ENCODE measurements around the gene NCCRP1.

DNA sequence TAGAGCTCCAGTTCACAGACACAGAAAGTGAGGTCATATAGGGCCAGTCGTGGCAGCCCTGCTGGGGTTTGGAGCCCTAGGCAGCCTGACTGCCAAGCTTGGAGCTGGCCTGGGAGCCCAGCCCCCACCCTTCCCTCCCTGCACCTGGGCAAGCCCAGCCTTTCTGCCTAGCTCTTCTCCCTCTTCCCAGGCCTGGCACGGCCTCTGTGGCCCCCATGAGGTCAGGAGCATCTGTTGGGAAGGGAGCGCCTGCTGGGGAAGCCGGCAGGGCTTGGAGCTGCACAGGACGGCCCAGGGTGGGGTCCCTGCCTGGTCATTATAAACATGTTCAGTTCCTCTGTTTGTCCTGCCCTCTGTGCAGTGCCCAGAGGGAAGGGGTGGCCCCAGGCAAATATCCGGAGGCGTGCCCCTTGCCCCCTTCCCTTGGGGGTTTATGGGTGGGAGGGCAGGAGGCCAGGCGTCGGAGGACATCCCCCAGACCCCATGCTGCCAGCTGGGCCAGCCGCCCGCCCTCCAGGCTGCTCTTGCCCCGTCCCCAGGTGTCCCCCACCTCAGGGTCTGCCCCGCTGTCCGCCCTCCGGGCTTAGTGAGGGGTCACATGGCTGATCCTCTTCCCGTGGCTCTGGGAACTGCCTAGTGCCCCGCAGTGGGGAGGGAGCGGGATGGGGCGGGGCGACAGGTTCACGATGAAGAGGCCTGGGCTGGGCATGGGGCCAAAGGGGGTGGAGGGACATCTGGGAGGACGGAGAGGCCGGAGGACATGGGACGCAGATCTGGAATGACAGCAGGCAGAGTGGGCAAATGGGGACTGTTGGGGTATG is 30.0 kb upstream of the NCCRP1 start:
- TF ChIP-seq, protein P1, sequence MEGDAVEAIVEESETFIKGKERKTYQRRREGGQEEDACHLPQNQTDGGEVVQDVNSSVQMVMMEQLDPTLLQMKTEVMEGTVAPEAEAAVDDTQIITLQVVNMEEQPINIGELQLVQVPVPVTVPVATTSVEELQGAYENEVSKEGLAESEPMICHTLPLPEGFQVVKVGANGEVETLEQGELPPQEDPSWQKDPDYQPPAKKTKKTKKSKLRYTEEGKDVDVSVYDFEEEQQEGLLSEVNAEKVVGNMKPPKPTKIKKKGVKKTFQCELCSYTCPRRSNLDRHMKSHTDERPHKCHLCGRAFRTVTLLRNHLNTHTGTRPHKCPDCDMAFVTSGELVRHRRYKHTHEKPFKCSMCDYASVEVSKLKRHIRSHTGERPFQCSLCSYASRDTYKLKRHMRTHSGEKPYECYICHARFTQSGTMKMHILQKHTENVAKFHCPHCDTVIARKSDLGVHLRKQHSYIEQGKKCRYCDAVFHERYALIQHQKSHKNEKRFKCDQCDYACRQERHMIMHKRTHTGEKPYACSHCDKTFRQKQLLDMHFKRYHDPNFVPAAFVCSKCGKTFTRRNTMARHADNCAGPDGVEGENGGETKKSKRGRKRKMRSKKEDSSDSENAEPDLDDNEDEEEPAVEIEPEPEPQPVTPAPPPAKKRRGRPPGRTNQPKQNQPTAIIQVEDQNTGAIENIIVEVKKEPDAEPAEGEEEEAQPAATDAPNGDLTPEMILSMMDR (IDR thresholded peaks at IDR 0.05): no peak
- no peak for TF ChIP-seq POLR2A (IDR thresholded peaks at IDR 0.05)
